HEK293 (cell line): ENCODE measurements around the gene CIC.

Source experiments
- CTCF ChIA-PET: fragments of 350-600 bp; formaldehyde crosslinking; extraction: SDS; loops from one replicate; lab custom pipeline; 2021; ENCODE audit warnings: antibody characterized with exemption; lab: Yijun Ruan, JAX
- POLR2A ChIA-PET: fragments of 300-600 bp; formaldehyde crosslinking; extraction: SDS; loops from one replicate; lab custom pipeline; 2020; ENCODE audit warnings: antibody characterized with exemption, inconsistent platforms; lab: Yijun Ruan, JAX
- H3K27ac ChIP-seq: fragments of 200-500 bp; sonication (Bioruptor generic); 2 replicates; pipeline ENCODE4 v1.5.1; 2014; ENCODE audit warnings: low read depth, low read length, control low read depth, inconsistent platforms; ENCODE audit errors: extremely low read depth
- H3K36me3 ChIP-seq, 2 experiments: fragments of 200-500 bp in 1 of 2; sonication (Bioruptor generic) in 1 of 2; 1 replicate in 1 of 2; 2 replicates in 1 of 2; pipeline ENCODE4 v1.5.1; 2014 to 2017; ENCODE audit warnings: inconsistent platforms in 2 of 2, low read length in 2 of 2; ENCODE audit not compliant: control insufficient read depth in 2 of 2, insufficient read depth in 1 of 2
- H3K4me1 ChIP-seq: fragments of 200-500 bp; sonication (Bioruptor generic); 2 replicates; pipeline ENCODE4 v1.5.1; 2014; ENCODE audit warnings: mild to moderate bottlenecking, low read length, inconsistent platforms; ENCODE audit not compliant: control insufficient read depth, insufficient read depth
- H3K4me3 ChIP-seq: 2 replicates; pipeline ENCODE4 v1.5.1; 2011; ENCODE audit warnings: low read depth, mild to moderate bottlenecking, control low read depth, low read length, moderate library complexity
- H3K9me3 ChIP-seq: fragments of 200-500 bp; sonication (Bioruptor generic); 2 replicates; pipeline ENCODE4 v1.5.1; 2014; ENCODE audit warnings: low read depth, low read length, inconsistent platforms; ENCODE audit not compliant: control insufficient read depth, insufficient read depth
- FEZF1 ChIP-seq: fragments of 450-650 bp; formaldehyde crosslinking; IDR thresholded peaks from 2 replicates; pipeline ENCODE4 v1.5.1; 2016; ENCODE audit warnings: missing biosample characterization, missing genetic modification characterization
- KLF1 ChIP-seq: fragments of 450-650 bp; formaldehyde crosslinking; IDR thresholded peaks from 2 replicates; pipeline ENCODE4 v1.5.1; 2016; ENCODE audit warnings: missing biosample characterization, missing genetic modification characterization
- RBAK ChIP-seq: fragments of 450-650 bp; formaldehyde crosslinking; IDR thresholded peaks from 2 replicates; pipeline ENCODE4 v1.5.1; 2016; ENCODE audit warnings: missing biosample characterization, missing genetic modification characterization
- SALL2 ChIP-seq: fragments of 450-650 bp; formaldehyde crosslinking; IDR thresholded peaks from 2 replicates; pipeline ENCODE4 v1.5.0; 2017; ENCODE audit warnings: missing biosample characterization, mild to moderate bottlenecking, missing genetic modification characterization, borderline replicate concordance
- SP2 ChIP-seq: fragments of 450-650 bp; formaldehyde crosslinking; IDR thresholded peaks from 2 replicates; pipeline ENCODE4 v1.5.1; 2016; ENCODE audit warnings: missing biosample characterization, missing genetic modification characterization
- SP7 ChIP-seq: fragments of 450-650 bp; formaldehyde crosslinking; IDR thresholded peaks from 2 replicates; pipeline ENCODE4 v1.5.1; 2016; ENCODE audit warnings: missing biosample characterization, missing genetic modification characterization
- YY2 ChIP-seq: fragments of 450-650 bp; formaldehyde crosslinking; IDR thresholded peaks from 2 replicates; pipeline ENCODE4 v1.5.1; 2016; ENCODE audit warnings: missing biosample characterization, missing genetic modification characterization
- ZBTB17 ChIP-seq: fragments of 450-650 bp; formaldehyde crosslinking; IDR thresholded peaks from 2 replicates; pipeline ENCODE4 v1.5.1; 2016; ENCODE audit warnings: missing biosample characterization, missing genetic modification characterization
- ZBTB8A ChIP-seq: fragments of 450-650 bp; formaldehyde crosslinking; IDR thresholded peaks from 2 replicates; pipeline ENCODE4 v1.5.1; 2016; ENCODE audit warnings: missing biosample characterization, missing genetic modification characterization
- ZNF248 ChIP-seq: fragments of 450-650 bp; formaldehyde crosslinking; IDR thresholded peaks from 2 replicates; pipeline ENCODE4 v1.5.1; 2017; ENCODE audit warnings: missing biosample characterization, missing genetic modification characterization
- ZNF324 ChIP-seq: fragments of 450-650 bp; formaldehyde crosslinking; IDR thresholded peaks from 2 replicates; pipeline ENCODE4 v1.5.1; 2016; ENCODE audit warnings: missing biosample characterization, missing genetic modification characterization
- ZNF366 ChIP-seq: fragments of 450-650 bp; formaldehyde crosslinking; conservative IDR thresholded peaks from 2 replicates; pipeline ENCODE4 v1.5.1; 2016; ENCODE audit warnings: missing biosample characterization, missing genetic modification characterization
- ZNF530 ChIP-seq: fragments of 450-650 bp; formaldehyde crosslinking; IDR thresholded peaks from 2 replicates; pipeline ENCODE4 v1.5.1; 2016; ENCODE audit warnings: low read depth, missing biosample characterization, missing genetic modification characterization
- ZNF585B ChIP-seq: fragments of 450-650 bp; formaldehyde crosslinking; IDR thresholded peaks from 2 replicates; pipeline ENCODE4 v1.5.1; 2016; ENCODE audit warnings: missing biosample characterization, missing genetic modification characterization
- ZNF626 ChIP-seq: fragments of 450-650 bp; sonication (Bioruptor Pico); formaldehyde crosslinking; IDR thresholded peaks from 2 replicates; pipeline ENCODE4 v1.5.1; 2018; ENCODE audit warnings: missing biosample characterization, missing genetic modification characterization, inconsistent platforms
- TF ChIP-seq, protein P1 (sequence below): fragments of 450-650 bp; formaldehyde crosslinking; IDR thresholded peaks from 2 replicates; pipeline ENCODE4 v1.5.1; 2016; ENCODE audit warnings: missing biosample characterization, missing genetic modification characterization
- TF ChIP-seq, protein P2 (sequence below): fragments of 450-650 bp; formaldehyde crosslinking; IDR thresholded peaks from 2 replicates; pipeline ENCODE4 v1.5.1; 2016; ENCODE audit warnings: missing biosample characterization, missing genetic modification characterization
- TF ChIP-seq, protein P3 (sequence below): fragments of 450-650 bp; formaldehyde crosslinking; conservative IDR thresholded peaks from 2 replicates; pipeline ENCODE4 v1.5.1; 2016; ENCODE audit warnings: low read depth, missing biosample characterization, missing genetic modification characterization
- TF ChIP-seq, protein P4 (sequence below): fragments of 450-650 bp; formaldehyde crosslinking; IDR thresholded peaks from 2 replicates; pipeline ENCODE4 v1.5.1; 2017; ENCODE audit warnings: missing biosample characterization, mild to moderate bottlenecking, missing genetic modification characterization, moderate library complexity

The CIC gene

DNA sequence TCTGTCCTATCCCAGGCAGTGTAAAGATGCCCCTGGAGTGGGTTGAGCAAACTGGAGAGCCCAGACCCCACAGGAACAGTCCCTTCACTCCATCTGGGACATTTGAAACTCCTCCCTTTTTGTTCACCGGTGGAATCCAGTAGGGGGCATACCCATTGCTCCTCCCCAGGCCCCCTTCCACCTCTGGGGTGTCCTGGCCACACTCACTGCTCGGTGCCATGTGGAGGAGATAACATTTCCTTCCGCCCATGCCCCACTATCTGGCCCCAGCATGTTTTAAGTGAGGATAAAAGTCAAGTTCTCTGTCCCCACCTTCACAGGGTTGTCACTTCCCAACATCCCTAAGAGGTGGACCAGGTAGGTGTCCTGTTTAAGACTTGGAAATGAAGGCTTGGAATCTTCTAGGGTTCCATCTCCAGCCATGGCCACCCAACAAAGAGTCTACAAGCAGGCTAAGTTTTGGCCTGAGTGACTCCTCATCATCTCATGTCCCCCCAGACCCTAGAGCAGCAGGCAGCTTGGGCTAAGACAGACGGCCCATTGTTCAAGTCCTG lies 39.7 kb upstream of the CIC start:
- H3K36me3 ChIP-seq: peaks cover 80 to 95% of the 10 kb centered on the region in 2 experiments
- no peaks in the 10 kb centered on the region for H3K9me3 ChIP-seq
- H3K27ac ChIP-seq: peak overlapping the region; percentile 34
- CTCF ChIA-PET: interaction anchor here (0.5 to 2.6 kb wide), 7 partner anchors 9 to 209 kb away, joined by 3 to 11 read pairs (median 3); partner anchors contain the start of gene ZNF526
- H3K4me3 ChIP-seq: no peak overlapping the region
- POLR2A ChIA-PET: interaction anchor here (1.5 to 3.9 kb wide), 5 partner anchors 9 to 14 kb away, joined by 3 to 32 read pairs (median 8); partner anchors contain the start of genes DEDD2, GSK3A and ZNF526
- no peaks in the 10 kb centered on the region for H3K4me1 ChIP-seq
- TF ChIP-seq, protein P1, sequence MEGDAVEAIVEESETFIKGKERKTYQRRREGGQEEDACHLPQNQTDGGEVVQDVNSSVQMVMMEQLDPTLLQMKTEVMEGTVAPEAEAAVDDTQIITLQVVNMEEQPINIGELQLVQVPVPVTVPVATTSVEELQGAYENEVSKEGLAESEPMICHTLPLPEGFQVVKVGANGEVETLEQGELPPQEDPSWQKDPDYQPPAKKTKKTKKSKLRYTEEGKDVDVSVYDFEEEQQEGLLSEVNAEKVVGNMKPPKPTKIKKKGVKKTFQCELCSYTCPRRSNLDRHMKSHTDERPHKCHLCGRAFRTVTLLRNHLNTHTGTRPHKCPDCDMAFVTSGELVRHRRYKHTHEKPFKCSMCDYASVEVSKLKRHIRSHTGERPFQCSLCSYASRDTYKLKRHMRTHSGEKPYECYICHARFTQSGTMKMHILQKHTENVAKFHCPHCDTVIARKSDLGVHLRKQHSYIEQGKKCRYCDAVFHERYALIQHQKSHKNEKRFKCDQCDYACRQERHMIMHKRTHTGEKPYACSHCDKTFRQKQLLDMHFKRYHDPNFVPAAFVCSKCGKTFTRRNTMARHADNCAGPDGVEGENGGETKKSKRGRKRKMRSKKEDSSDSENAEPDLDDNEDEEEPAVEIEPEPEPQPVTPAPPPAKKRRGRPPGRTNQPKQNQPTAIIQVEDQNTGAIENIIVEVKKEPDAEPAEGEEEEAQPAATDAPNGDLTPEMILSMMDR: 0 out of 2 replicates have a peak, but pooled peaks have one; percentile 31
- TF ChIP-seq KLF1 (no peak), ZNF626 (tag by site-specific recombination) (no peak)

DNA sequence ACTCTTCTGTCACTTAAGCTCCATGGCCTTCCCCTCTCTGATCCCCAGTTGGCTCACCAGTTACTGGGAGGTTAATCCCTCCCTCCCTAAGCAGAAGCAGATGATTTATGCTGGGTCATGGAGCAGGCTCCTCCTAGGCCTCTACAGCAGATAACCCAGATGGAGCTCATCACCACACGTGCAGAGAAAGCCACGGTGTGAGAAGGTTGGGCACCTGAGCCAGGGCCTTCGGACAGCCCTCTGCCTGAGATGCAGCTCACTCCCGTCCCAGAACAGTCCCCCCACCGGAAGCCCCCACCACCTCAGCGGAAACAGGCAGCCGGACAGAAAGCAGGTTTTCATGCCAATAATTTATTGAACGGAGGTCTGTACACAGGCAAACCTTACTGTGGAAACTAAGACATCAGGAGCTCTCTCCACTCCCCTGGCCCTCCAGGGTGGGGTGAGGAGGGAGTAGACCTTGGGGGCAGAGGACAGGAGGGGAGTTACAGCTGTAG lies 39.1 kb upstream of the CIC start:
- no peaks in the 10 kb centered on the region for H3K4me1 ChIP-seq
- peak overlapping the region; percentile 34; the same call in 1 of the 2 replicates for H3K27ac ChIP-seq
- ChIA-PET POLR2A (interaction anchor here (0.6 to 3.9 kb wide), 6 partner anchors 9 to 152 kb away, joined by 3 to 32 read pairs (median 8); partner anchors contain the start of genes DEDD2, GSK3A and ZNF526), CTCF (interaction anchor here (0.6 to 2.6 kb wide), 7 partner anchors 9 to 121 kb away, joined by 3 to 11 read pairs (median 3); partner anchors contain the start of gene ZNF526)
- H3K9me3 ChIP-seq: no peaks in the 10 kb centered on the region
- peaks cover 82 to 95% of the 10 kb centered on the region in 2 experiments for H3K36me3 ChIP-seq
- H3K4me3 ChIP-seq: no peak overlapping the region
- TF ChIP-seq ZBTB8A (tag by site-specific recombination): no peak
- TF ChIP-seq SALL2 (tag by site-specific recombination): no peak
- TF ChIP-seq, protein P2, sequence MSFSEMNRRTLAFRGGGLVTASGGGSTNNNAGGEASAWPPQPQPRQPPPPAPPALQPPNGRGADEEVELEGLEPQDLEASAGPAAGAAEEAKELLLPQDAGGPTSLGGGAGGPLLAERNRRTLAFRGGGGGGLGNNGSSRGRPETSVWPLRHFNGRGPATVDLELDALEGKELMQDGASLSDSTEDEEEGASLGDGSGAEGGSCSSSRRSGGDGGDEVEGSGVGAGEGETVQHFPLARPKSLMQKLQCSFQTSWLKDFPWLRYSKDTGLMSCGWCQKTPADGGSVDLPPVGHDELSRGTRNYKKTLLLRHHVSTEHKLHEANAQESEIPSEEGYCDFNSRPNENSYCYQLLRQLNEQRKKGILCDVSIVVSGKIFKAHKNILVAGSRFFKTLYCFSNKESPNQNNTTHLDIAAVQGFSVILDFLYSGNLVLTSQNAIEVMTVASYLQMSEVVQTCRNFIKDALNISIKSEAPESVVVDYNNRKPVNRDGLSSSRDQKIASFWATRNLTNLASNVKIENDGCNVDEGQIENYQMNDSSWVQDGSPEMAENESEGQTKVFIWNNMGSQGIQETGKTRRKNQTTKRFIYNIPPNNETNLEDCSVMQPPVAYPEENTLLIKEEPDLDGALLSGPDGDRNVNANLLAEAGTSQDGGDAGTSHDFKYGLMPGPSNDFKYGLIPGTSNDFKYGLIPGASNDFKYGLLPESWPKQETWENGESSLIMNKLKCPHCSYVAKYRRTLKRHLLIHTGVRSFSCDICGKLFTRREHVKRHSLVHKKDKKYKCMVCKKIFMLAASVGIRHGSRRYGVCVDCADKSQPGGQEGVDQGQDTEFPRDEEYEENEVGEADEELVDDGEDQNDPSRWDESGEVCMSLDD (tag by site-specific recombination): no peak
- TF ChIP-seq FEZF1 (tag by site-specific recombination): no peak
- no peak for TF ChIP-seq ZNF530 (tag by site-specific recombination)
- peak; percentile 45 for TF ChIP-seq SP2 (tag by site-specific recombination)
- no peak for TF ChIP-seq ZNF248 (tag by site-specific recombination)
- no peak for TF ChIP-seq ZNF324 (tag by site-specific recombination)
- peak; percentile 55; the same call in 1 of the 2 replicates for TF ChIP-seq ZBTB17 (tag by site-specific recombination)
- TF ChIP-seq, protein P1: no peak
- TF ChIP-seq, protein P3, sequence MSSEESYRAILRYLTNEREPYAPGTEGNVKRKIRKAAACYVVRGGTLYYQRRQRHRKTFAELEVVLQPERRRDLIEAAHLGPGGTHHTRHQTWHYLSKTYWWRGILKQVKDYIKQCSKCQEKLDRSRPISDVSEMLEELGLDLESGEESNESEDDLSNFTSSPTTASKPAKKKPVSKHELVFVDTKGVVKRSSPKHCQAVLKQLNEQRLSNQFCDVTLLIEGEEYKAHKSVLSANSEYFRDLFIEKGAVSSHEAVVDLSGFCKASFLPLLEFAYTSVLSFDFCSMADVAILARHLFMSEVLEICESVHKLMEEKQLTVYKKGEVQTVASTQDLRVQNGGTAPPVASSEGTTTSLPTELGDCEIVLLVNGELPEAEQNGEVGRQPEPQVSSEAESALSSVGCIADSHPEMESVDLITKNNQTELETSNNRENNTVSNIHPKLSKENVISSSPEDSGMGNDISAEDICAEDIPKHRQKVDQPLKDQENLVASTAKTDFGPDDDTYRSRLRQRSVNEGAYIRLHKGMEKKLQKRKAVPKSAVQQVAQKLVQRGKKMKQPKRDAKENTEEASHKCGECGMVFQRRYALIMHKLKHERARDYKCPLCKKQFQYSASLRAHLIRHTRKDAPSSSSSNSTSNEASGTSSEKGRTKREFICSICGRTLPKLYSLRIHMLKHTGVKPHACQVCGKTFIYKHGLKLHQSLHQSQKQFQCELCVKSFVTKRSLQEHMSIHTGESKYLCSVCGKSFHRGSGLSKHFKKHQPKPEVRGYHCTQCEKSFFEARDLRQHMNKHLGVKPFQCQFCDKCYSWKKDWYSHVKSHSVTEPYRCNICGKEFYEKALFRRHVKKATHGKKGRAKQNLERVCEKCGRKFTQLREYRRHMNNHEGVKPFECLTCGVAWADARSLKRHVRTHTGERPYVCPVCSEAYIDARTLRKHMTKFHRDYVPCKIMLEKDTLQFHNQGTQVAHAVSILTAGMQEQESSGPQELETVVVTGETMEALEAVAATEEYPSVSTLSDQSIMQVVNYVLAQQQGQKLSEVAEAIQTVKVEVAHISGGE (tag by site-specific recombination): no peak
- no peak for TF ChIP-seq ZNF585B (tag by site-specific recombination)
- TF ChIP-seq, protein P4, sequence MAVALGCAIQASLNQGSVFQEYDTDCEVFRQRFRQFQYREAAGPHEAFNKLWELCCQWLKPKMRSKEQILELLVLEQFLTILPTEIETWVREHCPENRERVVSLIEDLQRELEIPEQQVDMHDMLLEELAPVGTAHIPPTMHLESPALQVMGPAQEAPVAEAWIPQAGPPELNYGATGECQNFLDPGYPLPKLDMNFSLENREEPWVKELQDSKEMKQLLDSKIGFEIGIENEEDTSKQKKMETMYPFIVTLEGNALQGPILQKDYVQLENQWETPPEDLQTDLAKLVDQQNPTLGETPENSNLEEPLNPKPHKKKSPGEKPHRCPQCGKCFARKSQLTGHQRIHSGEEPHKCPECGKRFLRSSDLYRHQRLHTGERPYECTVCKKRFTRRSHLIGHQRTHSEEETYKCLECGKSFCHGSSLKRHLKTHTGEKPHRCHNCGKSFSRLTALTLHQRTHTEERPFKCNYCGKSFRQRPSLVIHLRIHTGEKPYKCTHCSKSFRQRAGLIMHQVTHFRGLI: peak; percentile 50; the same call in 1 of the 2 replicates
- TF ChIP-seq RBAK (tag by site-specific recombination): no peak
- 0 out of 2 replicates have a peak, but pooled peaks have one; percentile 11 for TF ChIP-seq SP7 (tag by site-specific recombination)
- TF ChIP-seq ZNF366 (tag by site-specific recombination): 0 out of 2 replicates have a peak, but pooled peaks have one; percentile 11
- no peak for TF ChIP-seq YY2 (tag by site-specific recombination)
